ENCODE results near the gene TWSG1.
"Not testable (repeated sequence)": the region's sequence is repeated elsewhere in the genome, so short reads cannot be mapped to it uniquely, and the experiment has no call there.

Gene TWSG1

DNA sequence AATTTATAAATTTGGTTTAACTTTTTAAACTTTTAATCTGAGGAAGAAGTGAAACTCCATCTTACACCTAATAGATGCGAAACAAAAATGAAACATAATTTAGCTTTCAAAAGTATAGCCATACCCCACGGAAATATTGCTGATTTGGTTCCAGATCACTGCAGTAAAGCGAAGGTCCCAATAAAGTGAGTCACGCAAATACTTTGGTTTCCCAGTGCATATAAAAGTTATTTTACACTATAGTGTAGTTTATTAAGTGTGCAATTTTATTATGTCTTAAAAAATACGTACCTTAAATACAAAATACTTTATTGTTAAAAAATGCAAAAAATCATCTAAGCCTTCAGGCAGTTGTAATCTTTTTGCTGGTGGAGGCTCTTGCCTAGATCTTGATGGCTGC lies 55.1 kb downstream of the TWSG1 start:
- DNase-seq (ENCODE audit: low read depth in 2 of 2), result no peak

DNA sequence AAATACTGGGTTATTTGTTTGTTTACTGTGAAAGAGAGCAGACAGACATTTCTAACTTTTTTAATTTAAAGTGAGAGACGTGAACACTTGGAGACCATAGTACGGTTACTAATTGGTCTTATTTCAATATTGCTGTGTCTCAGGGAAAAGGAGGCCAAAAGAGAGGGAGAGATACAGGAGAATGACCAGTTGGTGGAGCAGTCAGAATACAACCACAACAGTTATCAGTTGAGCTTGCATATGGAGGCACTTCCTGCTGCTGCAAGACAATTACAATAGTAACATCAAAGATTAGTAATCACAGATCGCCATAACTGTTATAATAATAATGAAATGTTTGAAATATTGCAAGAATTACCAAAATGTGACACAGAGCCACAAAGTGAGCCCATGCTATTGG lies 58.2 kb downstream of the TWSG1 start:
- DNase-seq (ENCODE audit: low read depth in 2 of 2), result no peak

DNA sequence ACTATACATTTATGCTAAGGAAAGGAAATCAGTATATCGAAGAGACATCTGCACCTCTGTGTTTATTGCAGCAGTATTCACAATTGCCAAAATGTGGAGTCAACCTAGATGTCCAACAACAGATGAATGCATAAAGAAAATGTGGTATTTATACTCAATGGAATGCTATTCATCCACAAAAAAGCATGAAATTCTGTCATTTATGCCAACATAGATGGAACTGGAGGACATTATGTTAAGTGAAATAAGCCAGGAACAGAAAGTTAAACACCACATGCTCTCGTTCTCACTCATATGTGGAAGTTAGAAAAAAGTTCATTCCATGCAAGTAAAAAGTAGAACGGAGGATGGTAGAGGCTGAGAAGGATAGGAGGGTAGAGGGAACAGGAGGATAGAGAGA lies 59.5 kb downstream of the TWSG1 start:
- no peak for DNase-seq (ENCODE audit: low read depth in 2 of 2)

DNA sequence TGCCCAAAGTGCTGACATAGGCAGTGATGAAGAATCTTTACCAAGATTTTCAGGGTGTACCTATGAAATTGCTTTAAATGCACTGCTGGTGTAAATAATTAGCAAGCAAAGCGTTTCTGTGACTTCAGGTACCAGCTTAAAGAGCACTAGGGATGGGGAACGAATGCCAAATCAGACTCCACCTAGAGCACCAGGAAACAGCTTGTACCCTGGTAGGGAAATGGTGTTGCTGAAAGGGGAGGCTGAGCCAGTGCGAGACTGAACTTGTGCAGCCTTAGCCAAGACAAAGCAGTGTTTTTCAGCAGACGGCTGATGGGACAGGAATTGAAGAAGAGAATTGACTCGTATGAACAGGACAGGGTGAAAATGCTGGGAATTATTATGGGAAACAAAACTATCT lies 65.6 kb downstream of the TWSG1 start:
- no peak for DNase-seq (ENCODE audit: low read depth in 2 of 2)

DNA sequence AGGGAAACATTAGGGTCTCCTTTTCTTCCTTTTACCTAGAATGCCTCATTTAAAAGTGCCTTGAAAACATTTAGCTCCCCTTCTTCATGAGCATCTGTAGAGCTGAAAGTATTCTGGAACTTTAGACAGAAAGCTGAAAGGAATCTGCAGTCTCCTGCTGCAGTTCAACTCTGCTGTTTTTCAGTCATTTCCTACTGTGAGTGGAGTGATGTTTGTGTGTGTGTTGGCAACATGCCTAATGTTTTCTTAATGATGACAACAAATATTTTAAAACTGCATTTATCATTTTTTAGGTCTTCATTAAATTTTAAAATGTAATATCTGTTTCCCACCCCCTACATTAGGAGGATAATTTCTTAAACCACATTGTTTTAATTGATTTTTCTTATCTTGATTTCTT lies 66.6 kb downstream of the TWSG1 start:
- DNase-seq (ENCODE audit: low read depth in 2 of 2), result no peak

DNA sequence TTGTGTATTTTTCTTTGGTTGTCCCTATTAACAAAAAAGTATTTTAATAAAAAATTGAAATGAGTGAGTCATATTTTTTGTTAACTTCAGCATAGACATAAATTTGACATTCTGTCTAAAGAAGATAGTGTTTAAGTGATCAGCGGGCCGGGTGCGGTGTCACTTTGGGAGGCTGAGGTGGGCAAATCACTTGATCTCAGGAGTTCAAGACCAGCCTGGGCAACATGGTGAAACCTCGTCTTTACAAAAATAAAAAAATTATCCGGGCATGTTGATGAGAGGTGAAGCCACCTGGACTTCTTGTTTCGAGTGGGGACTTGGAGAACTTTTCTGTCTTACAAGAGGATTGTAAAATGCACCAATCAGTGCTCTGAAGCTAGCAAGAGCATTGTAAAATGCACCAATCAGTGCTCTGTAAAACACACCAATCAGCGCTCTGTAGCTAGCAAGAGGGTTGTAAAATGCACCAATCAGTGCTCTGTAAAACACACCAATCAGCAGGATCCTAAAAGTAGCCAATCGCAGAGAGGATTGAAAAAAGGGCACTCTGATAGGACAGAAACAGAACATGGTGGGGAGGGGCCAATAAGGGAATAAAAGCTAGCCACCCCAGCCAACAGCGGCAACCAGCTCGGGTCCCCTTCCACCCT lies 67.9 kb downstream of the TWSG1 start:
- not testable (repeated sequence) for DNase-seq (ENCODE audit: low read depth in 2 of 2)

DNA sequence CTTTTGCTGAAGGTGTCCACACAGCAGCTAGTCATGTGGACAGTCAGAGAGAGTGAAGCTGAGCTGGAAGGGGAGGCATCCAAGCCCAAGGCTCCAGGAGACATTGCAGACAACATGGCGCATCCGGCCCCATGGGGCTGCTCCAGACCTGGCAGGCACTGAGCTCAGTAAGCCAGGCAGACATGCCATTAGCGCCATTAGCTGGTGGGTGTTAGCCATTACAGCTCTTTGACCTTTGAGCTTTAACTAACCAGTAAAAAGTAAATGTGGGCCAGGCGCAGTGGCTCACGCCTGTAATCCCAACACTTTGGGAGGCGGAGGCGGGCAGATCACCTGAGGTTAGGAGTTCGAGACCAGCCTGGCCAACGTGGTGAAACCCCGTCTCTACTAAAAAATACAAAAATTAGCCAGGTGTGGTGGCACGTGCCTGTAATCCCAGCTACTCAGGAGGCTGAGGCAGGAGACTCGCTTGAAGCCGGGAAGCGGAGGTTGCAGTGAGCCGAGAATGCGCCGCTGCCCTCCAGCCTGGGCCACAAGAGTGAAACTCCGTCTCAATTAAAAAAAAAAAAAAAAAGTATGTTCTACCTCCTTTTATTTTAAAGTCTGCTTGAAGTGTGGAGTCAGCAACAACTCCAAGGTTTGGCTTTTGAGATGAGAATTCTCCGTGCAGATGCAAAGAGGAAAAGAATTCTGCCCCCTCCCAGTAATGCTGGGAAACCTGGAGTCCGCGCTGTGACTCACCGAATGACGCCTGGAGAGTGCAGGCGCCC lies 69.4 kb downstream of the TWSG1 start:
- no peak for DNase-seq (ENCODE audit: low read depth in 2 of 2)

DNA sequence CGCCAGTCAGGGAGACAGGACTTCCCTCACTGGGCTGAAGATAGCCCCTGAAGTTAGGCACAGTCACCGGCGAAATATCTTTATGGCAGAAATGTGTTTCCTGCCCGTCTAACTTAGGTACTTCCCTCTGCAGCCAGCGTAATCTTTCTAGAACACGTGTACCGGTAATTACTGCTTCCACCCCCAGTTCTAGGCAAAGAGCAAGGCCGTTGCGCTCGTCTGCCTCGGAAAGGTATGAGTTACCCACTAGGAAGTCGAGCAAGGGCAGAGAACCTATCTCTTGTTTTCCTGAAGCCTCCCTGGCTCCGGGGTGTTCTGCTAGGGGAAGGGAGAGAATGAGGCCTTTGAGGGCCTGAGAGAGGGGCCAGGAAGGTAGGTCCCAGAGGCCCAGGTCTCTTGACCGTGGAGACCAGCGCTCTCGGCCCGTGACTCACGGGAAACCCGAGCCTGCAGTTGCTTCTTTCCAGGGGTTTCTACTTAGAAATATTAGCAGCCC lies 70.0 kb downstream of the TWSG1 start:
- no peak for DNase-seq (ENCODE audit: low read depth in 2 of 2)

DNA sequence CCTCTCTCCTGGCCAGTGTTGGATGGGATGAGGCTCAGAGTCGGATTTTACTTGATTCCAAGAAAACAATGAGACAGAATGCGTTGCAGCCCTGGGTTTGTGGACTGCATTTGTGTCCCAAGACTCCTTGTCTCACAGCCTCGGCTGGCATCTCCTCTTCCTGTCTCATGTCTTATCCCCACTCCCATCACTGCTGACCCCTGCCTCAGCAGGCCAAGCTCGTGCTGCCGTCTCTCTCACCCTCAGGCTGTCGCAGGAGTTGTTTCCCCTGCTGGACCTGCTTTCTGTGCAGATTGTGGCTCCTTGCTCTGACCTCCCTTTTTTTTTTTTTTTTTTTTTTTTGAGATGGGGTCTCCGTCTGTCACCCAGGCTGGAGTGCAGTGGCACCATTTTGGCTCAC lies 70.6 kb downstream of the TWSG1 start:
- no peak for DNase-seq (ENCODE audit: low read depth in 2 of 2)

DNA sequence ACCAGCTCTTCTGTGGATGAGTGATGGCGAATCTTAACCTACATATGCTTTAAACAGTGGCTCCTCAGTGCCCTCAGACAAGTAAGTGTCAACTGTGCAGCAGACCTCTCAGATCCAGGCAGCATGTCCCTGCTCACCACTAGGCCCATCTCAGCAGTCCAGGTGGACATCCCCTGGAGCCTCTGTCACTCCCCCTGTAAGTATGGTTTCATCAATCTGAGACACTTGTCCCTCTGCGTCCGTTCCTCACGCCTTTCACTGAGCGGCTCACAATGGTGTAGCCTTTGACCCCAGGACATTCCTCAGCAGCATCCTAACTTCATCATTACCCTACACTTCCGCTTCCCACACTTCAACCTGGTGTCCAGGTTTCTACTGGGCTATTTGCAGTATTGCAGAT lies 71.4 kb downstream of the TWSG1 start:
- no peak for DNase-seq (ENCODE audit: low read depth in 2 of 2)

DNA sequence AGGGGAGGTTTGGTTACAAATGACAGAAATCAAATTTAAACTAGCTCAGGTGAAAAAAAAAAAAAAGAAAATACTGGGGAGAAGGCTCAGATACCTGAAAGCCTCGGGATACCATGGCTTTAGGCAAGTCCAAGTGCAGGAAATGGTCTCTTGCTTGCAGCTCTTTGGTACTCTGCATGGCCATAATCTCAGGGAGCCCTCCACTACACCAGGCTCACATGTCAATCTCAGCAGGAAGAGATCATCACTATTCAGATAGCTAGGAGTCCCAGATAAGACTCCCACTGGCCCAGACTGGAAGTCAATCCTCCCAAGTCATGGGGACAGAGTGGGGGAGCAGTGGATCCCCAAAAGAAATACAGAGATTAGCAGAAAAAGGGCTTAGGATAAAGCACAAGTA lies 75.9 kb downstream of the TWSG1 start:
- no peak for DNase-seq (ENCODE audit: low read depth in 2 of 2)

DNA sequence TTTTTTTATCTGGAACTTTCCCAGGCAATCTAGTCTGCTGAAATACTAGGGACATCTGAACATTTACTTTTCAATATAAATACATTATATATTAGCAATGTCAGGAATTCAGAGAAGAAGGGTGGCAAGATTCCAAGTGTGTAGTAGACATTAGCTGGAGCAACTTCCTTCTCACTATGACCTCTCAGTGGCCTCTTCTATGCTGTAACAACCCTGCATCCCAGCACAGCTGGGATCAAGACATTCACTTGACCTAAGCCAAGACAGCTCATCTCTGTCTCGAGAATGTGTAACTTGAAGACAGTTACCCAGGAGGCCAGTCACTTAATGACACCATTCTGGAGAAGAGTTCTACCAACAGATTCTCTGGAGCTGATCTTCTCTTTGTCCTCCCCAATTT lies 79.0 kb downstream of the TWSG1 start:
- DNase-seq (ENCODE audit: low read depth in 2 of 2), result no peak

DNA sequence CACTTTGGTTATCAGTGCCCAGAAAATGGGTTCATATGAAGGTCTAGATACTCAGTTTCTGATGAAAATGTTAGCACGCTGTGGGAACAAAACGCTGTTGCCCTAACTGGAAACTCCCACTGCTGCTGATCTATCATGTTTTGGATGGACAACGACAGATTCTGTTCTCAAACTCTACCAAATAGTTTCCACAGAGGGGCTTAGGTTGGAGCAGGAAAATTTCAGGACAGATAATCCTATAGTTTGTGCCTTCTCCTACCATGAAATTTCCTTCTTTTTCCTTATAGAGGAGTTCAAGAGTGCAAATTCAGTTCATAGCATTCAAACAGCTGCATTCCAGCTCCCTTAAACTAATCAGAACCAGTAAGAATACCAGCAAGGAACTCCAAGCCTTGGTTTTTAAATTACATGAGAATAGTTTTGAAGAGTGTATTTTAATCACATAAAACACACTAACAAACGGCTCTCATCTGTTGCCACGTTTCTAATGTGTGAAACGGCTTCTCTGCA lies 82.0 kb downstream of the TWSG1 start:
- DNase-seq (ENCODE audit: low read depth in 2 of 2), result no peak

DNA sequence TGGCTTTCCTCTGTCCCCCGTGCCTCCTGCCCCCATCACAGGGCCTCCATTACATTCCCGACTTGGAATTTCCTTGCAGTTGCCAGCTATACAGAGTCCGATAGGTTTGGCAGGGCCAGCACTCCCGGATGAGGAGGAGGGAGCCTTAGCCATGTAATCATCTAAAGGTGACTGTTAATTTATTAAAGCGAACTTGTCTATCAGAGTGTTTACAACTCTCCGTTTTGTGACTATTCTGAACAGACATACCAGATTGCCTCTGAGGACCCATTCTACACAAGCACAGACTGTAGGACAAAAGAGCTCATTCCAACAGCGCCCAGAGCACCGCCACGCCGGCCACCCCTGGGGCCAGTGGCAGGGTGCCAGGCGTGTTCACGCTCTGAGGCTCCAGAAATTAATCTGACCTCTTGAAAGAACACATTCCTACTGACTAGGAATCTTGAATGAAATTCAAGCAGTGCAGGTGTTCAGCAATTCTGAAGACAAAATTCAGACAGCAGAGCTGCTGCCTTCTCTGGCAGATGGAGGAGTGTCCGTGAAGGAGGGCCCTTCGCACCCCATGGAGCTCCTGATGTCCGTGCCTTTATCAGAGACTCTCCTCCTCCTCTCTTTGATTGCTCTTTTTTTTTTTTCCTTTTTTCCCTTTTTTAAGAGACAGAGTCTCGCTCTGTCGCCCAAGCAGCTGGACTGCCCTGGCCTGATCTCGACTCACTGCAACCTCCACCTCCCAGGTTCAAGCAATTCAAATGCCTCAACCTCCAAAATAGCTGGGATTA lies 82.7 kb downstream of the TWSG1 start:
- no peak for DNase-seq (ENCODE audit: low read depth in 2 of 2)

DNA sequence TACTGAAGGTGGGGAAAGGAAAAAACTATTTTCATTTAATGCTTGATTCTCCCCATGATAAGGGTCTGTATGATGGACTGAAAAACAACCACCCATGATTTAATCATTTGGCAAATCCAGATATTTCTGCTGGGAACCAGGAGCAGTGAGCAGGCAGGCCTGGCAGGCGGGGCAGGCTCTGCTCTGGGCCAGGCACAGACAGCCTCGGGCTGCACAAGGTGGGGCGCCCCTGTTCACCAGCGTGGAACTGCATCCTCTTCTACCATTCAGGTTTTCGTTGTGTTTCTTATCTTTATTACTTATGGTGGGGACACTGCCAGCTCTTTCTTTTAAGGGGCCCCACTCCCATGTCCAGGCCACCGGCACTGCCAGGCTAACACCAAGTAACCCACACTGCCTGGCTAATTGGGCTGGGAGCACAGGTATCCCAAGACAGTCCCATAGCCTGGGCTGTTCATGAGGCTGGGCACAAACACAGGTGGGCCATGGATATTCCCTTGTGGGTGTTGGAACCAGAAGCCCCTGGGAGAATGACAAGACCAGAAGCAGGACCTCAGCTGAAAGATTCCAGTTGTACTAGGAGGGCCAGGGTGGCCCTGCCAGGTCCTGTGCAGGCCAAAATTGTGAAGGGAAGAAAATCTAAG lies 83.6 kb downstream of the TWSG1 start:
- DNase-seq (ENCODE audit: low read depth in 2 of 2), result no peak

DNA sequence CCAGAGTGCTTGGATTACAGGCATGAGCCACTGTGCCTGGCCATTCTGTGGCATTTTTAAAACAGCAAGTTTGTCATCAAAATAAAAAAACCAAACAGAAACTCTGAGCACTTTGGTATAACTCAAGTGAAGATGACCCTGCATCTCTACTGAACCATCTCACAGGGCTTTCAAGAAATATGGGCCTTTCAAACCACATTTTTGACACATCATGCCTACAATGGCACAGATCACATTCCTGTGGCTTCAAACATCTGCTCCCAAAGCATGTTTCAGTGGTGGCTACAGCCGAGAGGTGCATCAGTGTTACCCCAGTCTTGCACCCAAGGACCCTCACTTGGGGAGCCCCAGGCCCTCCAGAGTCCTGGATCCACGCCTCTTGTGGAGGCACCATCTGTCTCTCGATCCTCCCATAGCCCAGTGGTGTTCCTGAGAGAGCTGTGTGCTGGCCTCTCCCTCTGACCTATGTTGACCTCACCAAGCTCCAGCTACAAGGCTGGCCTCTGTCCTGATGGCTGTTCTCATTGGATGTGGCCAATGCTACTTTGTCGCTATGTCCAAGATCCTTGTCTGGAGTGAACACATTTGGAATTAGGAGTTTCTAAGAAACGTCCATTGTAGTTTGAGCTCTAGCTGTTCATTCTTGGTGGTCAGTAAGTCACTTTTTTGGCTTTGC lies 85.5 kb downstream of the TWSG1 start:
- no peak for DNase-seq (ENCODE audit: low read depth in 2 of 2)

DNA sequence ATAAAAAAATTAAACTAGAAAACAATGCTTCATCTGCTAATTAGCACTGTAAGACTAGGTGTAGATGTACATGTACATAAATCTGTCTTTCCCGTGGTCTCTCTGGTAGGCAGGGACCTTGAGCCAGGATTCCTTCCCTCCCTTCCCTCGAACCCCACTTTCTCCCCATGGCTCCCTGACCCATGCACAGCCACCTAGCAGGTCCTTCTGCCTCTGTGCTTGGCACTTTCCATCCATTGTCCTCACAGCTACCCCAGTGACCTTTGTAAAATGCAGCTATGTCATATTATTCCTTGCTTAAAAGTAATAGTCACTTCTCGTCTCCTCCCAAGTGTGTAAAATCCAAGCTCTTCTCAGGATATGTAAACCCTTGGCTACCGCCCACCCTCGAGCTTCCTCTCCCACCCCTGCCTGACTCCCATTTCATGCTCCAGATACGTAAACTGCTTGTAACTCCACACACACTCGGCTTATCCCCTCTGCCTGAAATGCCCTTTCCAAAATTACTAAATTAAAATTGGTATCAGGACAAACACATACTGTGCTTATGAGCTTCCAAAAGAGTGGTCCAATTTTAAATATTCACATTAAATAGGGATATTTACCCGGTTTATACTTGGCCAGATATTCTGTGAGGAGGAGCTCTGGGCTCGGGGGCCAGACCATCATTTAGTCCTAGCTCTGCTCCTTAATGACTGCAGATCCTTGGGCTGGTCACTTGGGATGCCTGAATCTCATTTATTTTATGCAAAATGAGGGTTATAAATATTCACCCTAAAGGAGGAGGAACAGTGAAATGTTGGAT lies 86.7 kb downstream of the TWSG1 start:
- DNase-seq (ENCODE audit: low read depth in 2 of 2), result no peak

DNA sequence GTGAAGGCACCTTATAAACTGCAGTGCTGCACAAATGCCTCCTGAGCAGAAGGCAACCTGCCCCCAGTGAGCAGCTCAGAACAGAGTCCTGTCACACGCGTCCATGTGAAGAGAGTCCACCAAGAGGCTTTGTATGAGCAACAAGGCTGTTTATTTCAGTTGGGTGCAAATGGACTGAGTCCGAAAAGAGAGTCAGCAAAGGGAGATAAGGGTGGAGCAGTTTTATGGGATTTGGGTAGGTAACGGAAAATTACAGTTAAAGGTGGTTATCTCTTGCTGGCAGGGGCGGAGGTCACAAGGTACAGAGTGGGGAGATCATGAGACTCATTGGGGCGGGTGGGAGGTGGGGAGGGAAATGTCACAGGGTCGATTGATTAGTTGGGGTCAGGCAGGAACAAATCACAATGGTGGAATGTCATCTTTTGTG lies 87.3 kb downstream of the TWSG1 start:
- DNase-seq (ENCODE audit: low read depth in 2 of 2), result no peak

DNA sequence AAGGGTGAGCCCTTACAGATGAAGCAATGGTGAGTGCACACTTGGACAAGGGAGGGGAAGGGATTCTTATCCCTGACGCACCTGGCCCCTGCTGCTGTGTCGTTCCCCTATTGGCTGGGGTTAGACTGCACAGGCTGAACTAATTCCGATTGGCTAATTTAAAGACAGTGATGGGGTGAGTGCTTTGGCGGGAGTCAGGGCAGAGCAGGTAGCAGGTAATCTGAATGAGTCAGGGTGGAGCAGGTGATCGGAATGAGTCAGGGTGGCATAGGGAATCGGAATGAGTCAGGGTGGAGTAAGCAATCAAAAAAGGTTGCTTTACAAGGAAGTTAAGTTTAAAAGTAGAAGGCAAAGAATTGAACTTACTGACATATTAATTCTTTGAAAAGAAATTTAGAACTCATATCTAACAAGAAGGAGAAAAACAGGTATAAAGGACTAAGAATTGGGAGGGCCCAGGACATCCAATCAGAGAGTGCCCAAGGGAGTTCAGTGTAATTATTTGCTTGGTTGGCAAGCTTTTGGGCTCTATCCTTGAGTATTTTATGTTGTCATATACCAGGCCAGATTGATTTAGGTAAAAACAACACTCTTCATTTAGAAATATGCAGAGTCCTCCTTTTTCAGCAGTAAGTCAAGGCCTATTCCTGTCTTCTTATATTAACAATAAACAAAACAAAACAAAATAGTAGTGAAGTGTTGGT lies 88.4 kb downstream of the TWSG1 start:
- no peak for DNase-seq (ENCODE audit: low read depth in 2 of 2)

DNA sequence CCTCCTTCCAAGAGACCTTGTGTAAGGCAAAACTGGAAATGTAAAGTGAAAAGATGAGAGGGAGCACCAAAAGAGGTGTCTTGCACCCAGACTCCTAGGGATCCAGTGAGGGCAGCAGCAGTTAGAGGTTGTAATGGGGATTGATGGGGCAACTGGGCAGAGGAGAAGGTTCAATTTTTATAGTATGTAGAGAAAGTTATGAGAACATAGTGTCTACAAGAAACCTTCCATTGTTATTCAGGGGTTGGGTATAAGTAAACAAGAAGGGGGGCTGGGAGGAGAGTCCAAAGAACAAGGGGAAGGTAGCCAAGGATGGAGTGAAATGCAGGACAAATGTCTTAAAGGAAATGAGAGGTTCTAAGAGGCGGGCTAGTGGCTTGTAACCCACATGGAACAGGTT lies 89.1 kb downstream of the TWSG1 start:
- DNase-seq (ENCODE audit: low read depth in 2 of 2), result not testable (repeated sequence)
